ENCODE data around the gene CORO7.

Gene CORO7

DNA sequence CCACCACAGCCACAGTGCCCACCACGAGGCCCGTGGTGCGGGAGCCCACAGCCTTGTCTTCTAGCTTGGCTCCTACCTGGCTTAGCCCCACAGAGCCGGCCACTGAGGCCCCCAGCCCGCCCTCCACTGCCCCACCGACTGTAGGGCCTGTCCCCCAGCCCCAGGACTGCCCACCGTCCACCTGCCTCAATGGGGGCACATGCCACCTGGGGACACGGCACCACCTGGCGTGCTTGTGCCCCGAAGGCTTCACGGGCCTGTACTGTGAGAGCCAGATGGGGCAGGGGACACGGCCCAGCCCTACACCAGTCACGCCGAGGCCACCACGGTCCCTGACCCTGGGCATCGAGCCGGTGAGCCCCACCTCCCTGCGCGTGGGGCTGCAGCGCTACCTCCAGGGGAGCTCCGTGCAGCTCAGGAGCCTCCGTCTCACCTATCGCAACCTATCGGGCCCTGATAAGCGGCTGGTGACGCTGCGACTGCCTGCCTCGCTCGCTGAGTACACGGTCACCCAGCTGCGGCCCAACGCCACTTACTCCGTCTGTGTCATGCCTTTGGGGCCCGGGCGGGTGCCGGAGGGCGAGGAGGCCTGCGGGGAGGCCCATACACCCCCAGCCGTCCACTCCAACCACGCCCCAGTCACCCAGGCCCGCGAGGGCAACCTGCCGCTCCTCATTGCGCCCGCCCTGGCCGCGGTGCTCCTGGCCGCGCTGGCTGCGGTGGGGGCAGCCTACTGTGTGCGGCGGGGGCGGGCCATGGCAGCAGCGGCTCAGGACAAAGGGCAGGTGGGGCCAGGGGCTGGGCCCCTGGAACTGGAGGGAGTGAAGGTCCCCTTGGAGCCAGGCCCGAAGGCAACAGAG, 34.2 kb downstream of the CORO7 start:
- no peak for DNase-seq

DNA sequence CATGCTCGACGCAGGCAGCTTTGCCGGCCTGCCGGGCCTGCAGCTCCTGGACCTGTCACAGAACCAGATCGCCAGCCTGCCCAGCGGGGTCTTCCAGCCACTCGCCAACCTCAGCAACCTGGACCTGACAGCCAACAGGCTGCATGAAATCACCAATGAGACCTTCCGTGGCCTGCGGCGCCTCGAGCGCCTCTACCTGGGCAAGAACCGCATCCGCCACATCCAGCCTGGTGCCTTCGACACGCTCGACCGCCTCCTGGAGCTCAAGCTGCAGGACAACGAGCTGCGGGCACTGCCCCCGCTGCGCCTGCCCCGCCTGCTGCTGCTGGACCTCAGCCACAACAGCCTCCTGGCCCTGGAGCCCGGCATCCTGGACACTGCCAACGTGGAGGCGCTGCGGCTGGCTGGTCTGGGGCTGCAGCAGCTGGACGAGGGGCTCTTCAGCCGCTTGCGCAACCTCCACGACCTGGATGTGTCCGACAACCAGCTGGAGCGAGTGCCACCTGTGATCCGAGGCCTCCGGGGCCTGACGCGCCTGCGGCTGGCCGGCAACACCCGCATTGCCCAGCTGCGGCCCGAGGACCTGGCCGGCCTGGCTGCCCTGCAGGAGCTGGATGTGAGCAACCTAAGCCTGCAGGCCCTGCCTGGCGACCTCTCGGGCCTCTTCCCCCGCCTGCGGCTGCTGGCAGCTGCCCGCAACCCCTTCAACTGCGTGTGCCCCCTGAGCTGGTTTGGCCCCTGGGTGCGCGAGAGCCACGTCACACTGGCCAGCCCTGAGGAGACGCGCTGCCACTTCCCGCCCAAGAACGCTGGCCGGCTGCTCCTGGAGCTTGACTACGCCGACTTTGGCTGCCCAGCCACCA, 35.1 kb downstream of the CORO7 start:
- DNase-seq: no peak

- no peak for DNase-seq
Observed at GRCh38 chr16:4380119-4381063, 36.0 kb downstream of the CORO7 start.

GRCh38 chr16:4378999-4379690, 37.3 kb downstream of the CORO7 start:
- no peak for DNase-seq

DNA sequence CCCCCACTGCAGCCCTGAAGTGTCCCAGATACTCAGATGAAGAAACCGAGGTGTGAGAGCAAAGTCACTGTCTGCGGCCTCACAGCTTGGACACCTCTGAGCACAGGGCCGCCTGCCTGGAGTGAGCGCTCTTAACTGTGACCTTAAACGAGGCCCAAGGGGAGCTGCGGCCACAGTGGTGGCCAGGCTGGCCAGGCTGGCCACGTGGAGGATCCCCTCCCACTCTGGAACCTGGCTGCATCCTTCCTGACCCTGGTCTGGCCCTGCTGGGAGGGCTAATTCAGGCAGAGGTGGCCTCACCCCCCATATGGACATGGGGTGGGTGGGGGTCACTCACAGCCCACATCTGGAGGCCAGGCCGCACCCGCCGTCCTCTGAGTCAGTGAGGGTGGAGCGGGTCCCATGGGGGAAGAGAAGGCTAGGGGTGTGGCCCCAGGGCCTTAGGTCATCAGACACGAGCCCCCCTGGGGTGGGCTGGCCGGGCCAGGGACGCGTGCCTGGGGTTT, 38.2 kb downstream of the CORO7 start:
- DNase-seq: no peak

GRCh38 chr16:4377573-4378154, 38.7 kb downstream of the CORO7 start:
- no peak for DNase-seq

- DNase-seq: no peak
Observed at GRCh38 chr16:4376893-4377572, 39.4 kb downstream of the CORO7 start.

- no peak for DNase-seq
Observed at GRCh38 chr16:4376126-4376892, 40.1 kb downstream of the CORO7 start.

DNA sequence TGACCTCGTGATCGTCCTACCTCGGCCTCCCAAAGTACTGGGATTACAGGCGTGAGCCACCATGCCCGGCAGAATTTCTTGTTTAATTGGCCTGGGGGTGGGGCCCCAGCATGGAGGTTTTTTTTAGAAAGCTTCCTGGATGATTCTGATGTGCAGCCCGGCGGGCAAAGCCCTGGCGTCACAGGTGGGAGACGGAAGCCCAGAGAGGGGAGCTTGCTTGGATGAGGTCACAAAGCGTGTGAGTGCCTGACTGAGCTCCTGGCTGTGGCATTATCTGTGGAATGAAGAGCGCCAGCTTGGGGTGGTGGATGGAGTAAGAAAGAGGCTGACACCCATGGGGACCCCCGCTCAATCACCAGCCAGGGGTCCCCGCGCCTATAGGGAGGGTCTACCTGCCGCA, 40.7 kb downstream of the CORO7 start:
- DNase-seq: no peak

DNA sequence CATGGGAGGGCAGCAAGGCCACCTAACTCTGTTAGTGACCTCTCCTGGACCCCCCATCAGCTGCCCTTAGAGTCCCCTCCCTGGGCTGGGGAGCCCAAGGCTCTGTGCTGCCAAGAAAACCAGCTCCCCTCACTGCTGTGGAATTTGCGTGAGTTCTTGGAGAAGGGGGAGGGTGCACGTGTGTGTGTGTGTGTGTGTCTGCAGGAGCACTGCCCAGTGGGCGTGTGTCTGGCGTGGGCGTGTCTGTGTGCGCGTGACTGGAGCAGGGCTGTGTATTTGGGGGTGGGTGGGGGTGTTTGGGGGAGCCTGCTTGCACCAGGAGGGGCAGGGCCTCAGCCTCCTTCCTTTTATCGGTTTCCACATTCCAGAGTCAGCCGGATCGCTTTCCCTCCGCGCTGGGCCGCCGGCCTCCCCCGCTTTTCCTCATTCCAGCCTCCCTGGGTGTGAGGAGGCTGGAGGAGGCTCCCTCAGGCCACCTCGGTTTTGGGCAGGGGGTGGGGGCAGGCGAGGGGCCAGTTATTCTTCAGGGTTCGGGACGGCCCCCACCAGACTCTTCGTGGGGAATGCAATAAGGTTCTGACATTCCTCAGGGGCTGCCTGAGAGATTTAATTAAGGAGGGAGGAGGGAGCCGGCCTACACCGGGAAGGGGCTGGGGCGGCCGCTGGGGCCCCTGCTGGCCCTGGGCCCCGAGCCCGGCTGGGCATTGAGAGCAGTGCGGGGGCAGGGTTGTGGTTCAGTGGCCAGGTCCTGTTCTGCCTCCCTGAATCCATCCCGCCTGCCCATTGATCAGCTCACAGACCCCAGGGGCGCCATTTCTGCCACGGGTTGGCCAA, 42.3 kb downstream of the CORO7 start:
- DNase-seq: no peak

- no peak for DNase-seq
Observed at GRCh38 chr16:4373356-4373908, 43.0 kb downstream of the CORO7 start.

- DNase-seq: no peak
Observed at GRCh38 chr16:4372578-4373355, 43.6 kb downstream of the CORO7 start.

- DNase-seq: no peak
Observed at GRCh38 chr16:4372001-4372577, 44.3 kb downstream of the CORO7 start.

- peak; percentile 43 to 83 (median 76) for DNase-seq
Observed at GRCh38 chr16:4371357-4372000, 44.9 kb downstream of the CORO7 start, which contains the start of gene VASN. VASN (plus strand) TSS chr16:4371848; CDS start chr16:4380878, 9,030 bp downstream.

DNA sequence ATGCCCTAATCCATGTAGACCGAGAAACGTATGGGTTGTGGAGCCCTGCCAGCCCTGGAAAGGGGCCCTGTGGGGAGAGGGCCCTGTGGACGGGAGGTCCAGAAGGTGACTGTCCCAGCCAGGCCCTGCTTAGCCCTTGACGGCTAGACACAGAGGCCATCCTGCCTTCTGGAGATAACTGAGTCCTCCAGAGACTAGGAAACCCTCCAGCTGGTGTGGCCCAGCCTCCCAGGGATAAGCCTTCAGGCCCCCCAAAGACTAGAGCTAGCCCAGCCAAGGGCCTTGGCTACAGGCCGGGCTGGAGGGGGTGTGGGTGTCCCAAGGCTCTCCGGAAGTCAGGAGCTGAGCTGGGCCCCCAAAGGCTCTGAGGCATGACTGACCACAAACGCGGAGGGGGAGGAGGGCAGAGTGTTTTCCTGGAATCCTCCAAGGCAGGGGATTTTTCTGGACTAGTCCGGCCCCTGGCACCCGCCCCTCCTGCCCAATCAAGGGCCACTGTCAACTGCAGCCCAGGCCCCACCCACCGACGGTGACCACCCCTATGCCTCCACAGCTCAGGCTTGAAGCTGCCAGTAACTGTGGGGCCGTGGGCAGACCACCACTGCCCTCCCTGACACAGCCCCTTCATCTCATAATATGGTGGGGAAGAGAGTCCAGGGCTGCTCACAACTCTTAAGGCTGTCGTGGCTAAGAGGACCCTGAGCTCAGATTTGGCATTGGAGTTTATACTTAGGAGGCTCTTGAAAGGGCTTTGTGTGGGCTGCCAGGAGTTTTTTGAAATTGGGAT, 45.6 kb downstream of the CORO7 start:
- no peak for DNase-seq

DNA sequence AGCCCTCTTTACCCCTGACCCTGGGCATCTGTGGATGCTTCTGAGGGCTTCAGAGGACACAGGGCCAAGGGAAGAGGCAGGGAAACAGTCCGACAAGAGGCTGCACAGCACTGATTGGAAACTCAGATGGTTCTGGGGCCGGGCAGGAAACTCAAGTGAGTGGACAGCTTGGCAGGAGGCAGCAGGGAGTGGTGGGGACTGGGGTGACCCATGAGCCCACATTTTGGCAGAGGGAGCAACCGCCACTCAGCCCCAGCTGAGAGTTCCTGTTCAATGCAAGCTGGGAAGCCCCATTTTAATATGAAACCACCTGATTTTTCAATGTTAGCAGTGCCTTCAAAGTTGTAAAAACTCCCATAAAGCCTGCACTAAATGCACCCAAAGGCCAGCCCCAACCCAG, 46.2 kb downstream of the CORO7 start:
- DNase-seq: no peak
